NCI-H2171 treated with DMSO at 0.1 percent for 48 hours (cell line): ENCODE results near the gene UBIAD1.
"Not testable (repeated sequence)": the region's sequence is repeated elsewhere in the genome, so short reads cannot be mapped to it uniquely, and the experiment has no call there.

ENCODE experiments used
- DNase-seq: peaks from one replicate; lab custom pipeline; 2025; lab: John Stamatoyannopoulos, UW

UBIAD1 gene

GRCh38 chr1:11272832-11273594 lies at the start of gene UBIAD1:
UBIAD1 (plus strand) TSS chr1:11273198; CDS start chr1:11273532, 334 bp downstream.
- DNase-seq, result peak; percentile 78

- no peak for DNase-seq
These were observed 45.6 kb upstream of the UBIAD1 start for GRCh38 chr1:11227106-11228077.

GRCh38 chr1:11229203-11229602 lies 43.8 kb upstream of the UBIAD1 start:
- peak; percentile 59 for DNase-seq

- DNase-seq, result no peak
These were observed 39.8 kb upstream of the UBIAD1 start for GRCh38 chr1:11233208-11233607.

GRCh38 chr1:11237356-11237755 lies 35.6 kb upstream of the UBIAD1 start:
- DNase-seq, result no peak

GRCh38 chr1:11238311-11238710 lies 34.7 kb upstream of the UBIAD1 start:
- DNase-seq, result no peak

GRCh38 chr1:11245248-11245647 lies 27.8 kb upstream of the UBIAD1 start:
- DNase-seq, result no peak

- DNase-seq, result no peak
These were observed 26.9 kb upstream of the UBIAD1 start for GRCh38 chr1:11245904-11246719.

GRCh38 chr1:11248169-11248568 lies 24.8 kb upstream of the UBIAD1 start:
- DNase-seq, result peak; percentile 12

GRCh38 chr1:11252538-11252937 lies 20.5 kb upstream of the UBIAD1 start:
- DNase-seq, result no peak

- no peak for DNase-seq
These were observed 19.8 kb upstream of the UBIAD1 start for GRCh38 chr1:11253226-11253625.

GRCh38 chr1:11256299-11256698 lies 16.7 kb upstream of the UBIAD1 start:
- no peak for DNase-seq

- DNase-seq, result peak; percentile 100
These were observed 10.6 kb upstream of the UBIAD1 start, which contains the start of gene MTOR for GRCh38 chr1:11262171-11263049. MTOR (minus strand) TSS chr1:11262551; CDS start chr1:11259409, 3,142 bp downstream.

- no peak for DNase-seq
These were observed 6.5 kb upstream of the UBIAD1 start for GRCh38 chr1:11266268-11267074.

GRCh38 chr1:11267350-11268337 lies 5.4 kb upstream of the UBIAD1 start:
- DNase-seq, result not testable (repeated sequence)

- no peak for DNase-seq
These were observed 510 bp upstream of the UBIAD1 start for GRCh38 chr1:11272544-11272831.

GRCh38 chr1:11273595-11274234 lies 717 bp downstream of the UBIAD1 start:
- DNase-seq, result no peak

- DNase-seq, result no peak
These were observed 6.2 kb downstream of the UBIAD1 start for GRCh38 chr1:11279152-11279551.
